Right lobe of liver (tissue), 4 donors: ENCODE measurements around the gene MAP3K20.

ENCODE experiments used
- CTCF ChIP-seq, 4 donors: fragments of 200-600 bp in 3 of 4; fragments of 450-650 bp in 1 of 4; IDR thresholded peaks; one replicate each; pipeline versions ENCODE4 v1.5.1 to v1.8.0; 2016 to 2022; ENCODE audit warnings: antibody characterized with exemption in 4 of 4, mild to moderate bottlenecking in 2 of 4
- POLR2A ChIP-seq: fragments of 450-650 bp; IDR thresholded peaks from one replicate; pipeline ENCODE4 v1.6.1; 2017; ENCODE audit warnings: antibody characterized with exemption, mild to moderate bottlenecking
- donor health status: DM: no; HTN: no; CAD: no.
- donor health status: DM: no; HTN: no; CAD: no.
- donor health status: DM: no; HTN: yes; CAD: no.

- TF ChIP-seq CTCF (IDR thresholded peaks at IDR 0.05) (no peak), POLR2A (no peak)
Measured at GRCh38 chr2:173198327-173198726, 122.7 kb downstream of the MAP3K20 start.
